A673 (cell line): ENCODE results near the gene UFC1.

Experiments used
- CTCF ChIP-seq: fragments of 300-800, 200-600 bp; sonication (generic); conservative IDR thresholded peaks from 2 replicates; pipeline ENCODE4 v1.5.1; 2017; ENCODE audit warnings: low read depth, mild to moderate bottlenecking, antibody characterized with exemption, low read length, moderate library complexity, mixed read lengths
- EZH2 ChIP-seq: fragments of 200-600 bp; sonication (generic); IDR thresholded peaks from 2 replicates; pipeline ENCODE4 v1.6.1; 2017; ENCODE audit warnings: borderline replicate concordance, low read depth, mild to moderate bottlenecking, mixed read lengths, antibody characterized with exemption, low read length; ENCODE audit not compliant: poor library complexity, severe bottlenecking

- TF ChIP-seq CTCF, result no peak
- TF ChIP-seq EZH2, result no peak
Measured at GRCh38 chr1:161153682-161154337, at the start of gene UFC1.
